Measurements from ENCODE around the gene MYD88. TPM values are rescaled to one million over a fixed set of nuclear protein-coding genes. Genes with fewer than 3 reads are reported as not detected.
"Not testable (repeated sequence)": the region's sequence is repeated elsewhere in the genome, so short reads cannot be mapped to it uniquely, and the experiment has no call there.

Gene MYD88
- polyA plus RNA-seq, 3 donors: 22.6 to 27.4 (median 25.0) TPM

- no peak for DNase-seq (ENCODE audit: extremely low read depth in 1 of 11, low read depth in 9 of 11, low spot score in 4 of 11)
Measured at GRCh38 chr3:38151667-38152265, 13.3 kb downstream of the MYD88 start.

GRCh38 chr3:38152609-38153008 lies 14.1 kb downstream of the MYD88 start:
- DNase-seq (ENCODE audit: extremely low read depth in 1 of 11, low read depth in 9 of 11, low spot score in 4 of 11): no peak

- no peak for DNase-seq (ENCODE audit: extremely low read depth in 1 of 11, low read depth in 9 of 11, low spot score in 4 of 11)
Measured at GRCh38 chr3:38153221-38153620, 14.8 kb downstream of the MYD88 start.

- DNase-seq (ENCODE audit: extremely low read depth in 1 of 11, low read depth in 9 of 11, low spot score in 4 of 11): no peak
Measured at GRCh38 chr3:38154033-38154494, 15.6 kb downstream of the MYD88 start.

- DNase-seq (ENCODE audit: extremely low read depth in 1 of 11, low read depth in 9 of 11, low spot score in 4 of 11): no peak
Measured at GRCh38 chr3:38154625-38155255, 16.3 kb downstream of the MYD88 start.

GRCh38 chr3:38155825-38156224 lies 17.4 kb downstream of the MYD88 start:
- no peak for DNase-seq (ENCODE audit: extremely low read depth in 1 of 11, low read depth in 9 of 11, low spot score in 4 of 11)

GRCh38 chr3:38157117-38157516 lies 18.7 kb downstream of the MYD88 start:
- no peak for DNase-seq (ENCODE audit: extremely low read depth in 1 of 11, low read depth in 9 of 11, low spot score in 4 of 11)

GRCh38 chr3:38157595-38157994 lies 19.1 kb downstream of the MYD88 start:
- DNase-seq (ENCODE audit: extremely low read depth in 1 of 11, low read depth in 9 of 11, low spot score in 4 of 11): no peak

- no peak for DNase-seq (ENCODE audit: extremely low read depth in 1 of 11, low read depth in 9 of 11, low spot score in 4 of 11)
Measured at GRCh38 chr3:38158472-38158871, 20.0 kb downstream of the MYD88 start.

- not testable (repeated sequence) for DNase-seq (ENCODE audit: extremely low read depth in 1 of 11, low read depth in 9 of 11, low spot score in 4 of 11)
Measured at GRCh38 chr3:38160704-38161103, 22.2 kb downstream of the MYD88 start.

GRCh38 chr3:38163117-38163840 lies 24.8 kb downstream of the MYD88 start:
- no peak for DNase-seq (ENCODE audit: extremely low read depth in 1 of 11, low read depth in 9 of 11, low spot score in 4 of 11)

- peak in 1 of 11 donors; percentile 24 for DNase-seq (ENCODE audit: extremely low read depth in 1 of 11, low read depth in 9 of 11, low spot score in 4 of 11)
Measured at GRCh38 chr3:38163841-38164642, 25.6 kb downstream of the MYD88 start.

GRCh38 chr3:38164643-38164951 lies 26.1 kb downstream of the MYD88 start:
- DNase-seq (ENCODE audit: extremely low read depth in 1 of 11, low read depth in 9 of 11, low spot score in 4 of 11): no peak

GRCh38 chr3:38164952-38165721 lies 26.7 kb downstream of the MYD88 start, which contains the start of gene OXSR1:
TSS of gene OXSR1 (plus strand) at chr3:38165537. CDS start at chr3:38165877, 340 bp downstream.
- DNase-seq (ENCODE audit: extremely low read depth in 1 of 11, low read depth in 9 of 11, low spot score in 4 of 11): peak; percentile 98 to 100 (median 99)

GRCh38 chr3:38165722-38166387 lies 27.4 kb downstream of the MYD88 start:
- DNase-seq (ENCODE audit: extremely low read depth in 1 of 11, low read depth in 9 of 11, low spot score in 4 of 11): peak in 1 of 11 donors; percentile 32

GRCh38 chr3:38167591-38167990 lies 29.1 kb downstream of the MYD88 start:
- no peak for DNase-seq (ENCODE audit: extremely low read depth in 1 of 11, low read depth in 9 of 11, low spot score in 4 of 11)

GRCh38 chr3:38168151-38169026 lies 29.9 kb downstream of the MYD88 start:
- no peak for DNase-seq (ENCODE audit: extremely low read depth in 1 of 11, low read depth in 9 of 11, low spot score in 4 of 11)

GRCh38 chr3:38169027-38169317 lies 30.5 kb downstream of the MYD88 start:
- DNase-seq (ENCODE audit: extremely low read depth in 1 of 11, low read depth in 9 of 11, low spot score in 4 of 11): no peak
